Keratinocyte (primary cell): Measurements from ENCODE around the gene STRN3. TPM values are rescaled to one million over a fixed set of nuclear protein-coding genes. Genes with fewer than 3 reads are reported as not detected.

Source experiments
- DNase-seq: peaks from one replicate; pipeline ENCODE4 v3.0.0-alpha.2; 2011; ENCODE audit warnings: low read depth, missing footprints, low spot score
- FAIRE-seq: peaks from 2 replicates; lab custom pipeline; 2011; peaks lifted over from hg19 to GRCh38; lab: Jason Lieb, UNC
- H2AFZ ChIP-seq: 2 replicates; pipeline ENCODE4 v1.6.0; 2012; ENCODE audit warnings: low read length, control low read depth, inconsistent platforms; ENCODE audit not compliant: control insufficient read depth
- H3K27ac ChIP-seq: 2 replicates; pipeline ENCODE4 v1.5.1; 2011; ENCODE audit warnings: low read length; ENCODE audit not compliant: control insufficient read depth, insufficient read depth
- H3K27me3 ChIP-seq: 3 replicates; pipeline ENCODE4 v1.6.0; 2011; ENCODE audit warnings: low read length; ENCODE audit not compliant: control insufficient read depth, insufficient read depth; ENCODE audit errors: extremely low read depth
- H3K36me3 ChIP-seq, 2 experiments: 2 replicates in 1 of 2; 3 replicates in 1 of 2; pipeline ENCODE4 v1.5.1; 2011; ENCODE audit warnings: low read length in 2 of 2, mild to moderate bottlenecking in 1 of 2; ENCODE audit not compliant: control insufficient read depth in 2 of 2, insufficient read depth in 2 of 2; ENCODE audit errors: extremely low read depth in 1 of 2
- H3K4me1 ChIP-seq: 3 replicates; pipeline ENCODE4 v1.5.1; 2011; ENCODE audit warnings: low read length; ENCODE audit not compliant: control insufficient read depth, insufficient read depth; ENCODE audit errors: extremely low read depth
- H3K4me2 ChIP-seq: 3 replicates; pipeline ENCODE4 v1.6.0; 2011; ENCODE audit warnings: low read depth, low read length; ENCODE audit not compliant: control insufficient read depth, insufficient read depth; ENCODE audit errors: extremely low read depth
- H3K4me3 ChIP-seq, 3 experiments: fragments of 200-600 bp in 1 of 3; sonication (generic) in 1 of 3; 2 replicates in 2 of 3; 3 replicates in 1 of 3; pipeline ENCODE4 v1.5.1; 2011 to 2016; ENCODE audit warnings: low read length in 3 of 3, mild to moderate bottlenecking in 3 of 3, control low read depth in 2 of 3, inconsistent platforms in 1 of 3, low read depth in 1 of 3, mixed read lengths in 1 of 3, mixed run types in 1 of 3, moderate library complexity in 1 of 3; ENCODE audit not compliant: control insufficient read depth in 2 of 3, insufficient read depth in 2 of 3; ENCODE audit errors: extremely low read depth in 1 of 3
- H3K79me2 ChIP-seq: 2 replicates; pipeline ENCODE4 v1.6.0; 2012; ENCODE audit warnings: low read length; ENCODE audit not compliant: control insufficient read depth, insufficient read depth
- H3K9ac ChIP-seq: 3 replicates; pipeline ENCODE4 v1.6.0; 2011; ENCODE audit warnings: low read length; ENCODE audit not compliant: control insufficient read depth, insufficient read depth; ENCODE audit errors: extremely low read depth
- H3K9me1 ChIP-seq: 3 replicates; pipeline ENCODE4 v1.6.0; 2011; ENCODE audit warnings: low read length; ENCODE audit not compliant: control insufficient read depth, insufficient read depth; ENCODE audit errors: extremely low read depth
- H3K9me3 ChIP-seq: 2 replicates; pipeline ENCODE4 v1.5.1; 2012; ENCODE audit warnings: low read depth, low read length; ENCODE audit not compliant: control insufficient read depth
- H4K20me1 ChIP-seq: 3 replicates; pipeline ENCODE4 v1.6.0; 2011; ENCODE audit warnings: low read length; ENCODE audit not compliant: control insufficient read depth, insufficient read depth; ENCODE audit errors: extremely low read depth
- EZH2 ChIP-seq: IDR thresholded peaks from one replicate; pipeline ENCODE4 v1.6.1; 2012; ENCODE audit warnings: inconsistent platforms, mild to moderate bottlenecking, low read length, moderate library complexity
- dilution Hi-C: fragments of 300-500 bp; cut with MboI; formaldehyde crosslinking; loops from one replicate; pipeline ENCODE4 v1.7.0; 2020; ENCODE audit warnings: low sequenced_read_pairs; ENCODE audit not compliant: extremely low pct_ligation_motif_present
- polyA plus RNA-seq, 5 experiments: library from polyadenylated mRNA; depleted of rRNA in 3 of 5; stranded (reverse) in 3 of 5; stranded (forward) in 1 of 5; unstranded in 1 of 5; fragments of >200 nt; gene quantifications; 1 replicate in 1 of 5; 2 replicates in 3 of 5; 3 replicates in 1 of 5; pipeline versions ENCODE4 v1.2.1 to v1.2.3, GENCODE V29; 2011 to 2012; ENCODE audit warnings: missing spikeins in 2 of 5, low read depth in 1 of 5, low replicate concordance in 1 of 5
- TF ChIP-seq, protein P1 (sequence below), 3 experiments: IDR thresholded peaks in 1 of 3; conservative IDR thresholded peaks in 1 of 3; optimal IDR thresholded peaks in 1 of 3; 2 replicates in 2 of 3; 3 replicates in 1 of 3; pipeline versions ENCODE3 to v1.5.1; 2011; ENCODE audit warnings: low read length in 3 of 3, mild to moderate bottlenecking in 3 of 3, moderate library complexity in 2 of 3, control low read depth in 1 of 3, inconsistent platforms in 1 of 3; ENCODE audit not compliant: insufficient read depth in 2 of 3; ENCODE audit errors: extremely low read depth in 1 of 3

STRN3 gene
- polyA plus RNA-seq, 1 donor (not counting 4 experiments of a cell fraction or from before 2014, with no cell fraction given), result 38.1 TPM

DNA sequence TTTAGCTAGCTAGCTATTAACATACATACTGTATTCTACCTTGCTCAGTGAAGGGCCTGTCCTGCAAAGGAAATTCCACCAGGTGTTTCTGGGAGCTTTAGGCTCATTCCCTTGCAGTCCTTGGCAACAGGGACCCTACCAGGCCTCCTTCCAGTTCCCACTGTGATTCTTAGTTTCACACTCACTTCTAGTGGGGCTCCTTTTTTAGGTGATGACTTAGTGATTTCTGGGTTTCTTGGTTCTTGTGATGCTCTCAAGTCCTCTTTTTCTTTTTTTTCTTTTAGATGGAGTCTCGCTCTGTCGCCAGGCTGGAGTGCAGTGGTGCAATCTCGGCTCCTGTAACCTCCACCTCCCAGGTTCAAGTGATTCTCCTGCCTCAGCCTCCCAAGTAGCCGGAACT, 10.4 kb upstream of the STRN3 start:
- DNase-seq, result no peak
- H2AFZ ChIP-seq, result no peak overlapping the region
- H3K27me3 ChIP-seq, result no peaks in the 10 kb centered on the region
- no peak for TF ChIP-seq EZH2
- TF ChIP-seq, protein P1, sequence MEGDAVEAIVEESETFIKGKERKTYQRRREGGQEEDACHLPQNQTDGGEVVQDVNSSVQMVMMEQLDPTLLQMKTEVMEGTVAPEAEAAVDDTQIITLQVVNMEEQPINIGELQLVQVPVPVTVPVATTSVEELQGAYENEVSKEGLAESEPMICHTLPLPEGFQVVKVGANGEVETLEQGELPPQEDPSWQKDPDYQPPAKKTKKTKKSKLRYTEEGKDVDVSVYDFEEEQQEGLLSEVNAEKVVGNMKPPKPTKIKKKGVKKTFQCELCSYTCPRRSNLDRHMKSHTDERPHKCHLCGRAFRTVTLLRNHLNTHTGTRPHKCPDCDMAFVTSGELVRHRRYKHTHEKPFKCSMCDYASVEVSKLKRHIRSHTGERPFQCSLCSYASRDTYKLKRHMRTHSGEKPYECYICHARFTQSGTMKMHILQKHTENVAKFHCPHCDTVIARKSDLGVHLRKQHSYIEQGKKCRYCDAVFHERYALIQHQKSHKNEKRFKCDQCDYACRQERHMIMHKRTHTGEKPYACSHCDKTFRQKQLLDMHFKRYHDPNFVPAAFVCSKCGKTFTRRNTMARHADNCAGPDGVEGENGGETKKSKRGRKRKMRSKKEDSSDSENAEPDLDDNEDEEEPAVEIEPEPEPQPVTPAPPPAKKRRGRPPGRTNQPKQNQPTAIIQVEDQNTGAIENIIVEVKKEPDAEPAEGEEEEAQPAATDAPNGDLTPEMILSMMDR (optimal IDR thresholded peaks at IDR 0.05 in 1 of 3, IDR thresholded peaks at IDR 0.05 in 1 of 3, conservative IDR thresholded peaks at IDR 0.05 in 1 of 3; ENCODE audit: extremely low read depth in 1 of 3, insufficient read depth in 2 of 3, low read length in 3 of 3), result no peak
- no peak overlapping the region for H3K9ac ChIP-seq
- FAIRE-seq, result no peak
- H4K20me1 ChIP-seq, result no peaks in the 10 kb centered on the region
- dilution Hi-C loops, result no loop called here
- no peak overlapping the region for H3K4me2 ChIP-seq
- peaks cover 24% of the 10 kb centered on the region for H3K4me1 ChIP-seq
- no peaks in the 10 kb centered on the region for H3K9me1 ChIP-seq
- no peaks in the 10 kb centered on the region for H3K36me3 ChIP-seq
- no peaks in the 10 kb centered on the region for H3K9me3 ChIP-seq
- no peak overlapping the region for H3K27ac ChIP-seq
- H3K4me3 ChIP-seq, result no peak overlapping the region
- H3K79me2 ChIP-seq, result no peaks in the 10 kb centered on the region

DNA sequence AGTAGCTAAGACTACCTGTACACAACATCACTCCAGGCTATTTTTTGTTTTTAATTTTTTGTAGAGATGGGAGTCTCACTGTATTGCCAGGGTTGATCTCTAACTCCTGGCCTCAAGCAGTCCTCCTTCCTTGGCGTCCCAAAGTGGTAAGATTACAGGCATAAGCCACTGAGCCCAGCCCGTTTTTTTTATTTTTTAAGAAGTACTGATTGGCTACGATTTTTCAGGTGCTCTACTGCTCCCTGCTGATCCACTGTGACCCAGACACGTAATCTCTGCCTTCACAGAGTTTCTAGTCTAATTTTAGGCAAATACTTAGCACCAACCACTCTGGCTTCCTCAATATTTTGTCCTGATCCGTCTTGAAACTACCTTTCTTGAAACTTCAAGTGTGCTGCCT, 4.3 kb upstream of the STRN3 start:
- Histone ChIP-seq H3K9me3 (no peaks in the 10 kb centered on the region), H3K4me3 (no peak overlapping the region), H3K9ac (no peak overlapping the region), H2AFZ (no peak overlapping the region), H3K36me3 (no peaks in the 10 kb centered on the region), H3K4me1 (peaks cover 27% of the 10 kb centered on the region), H3K27me3 (no peaks in the 10 kb centered on the region), H4K20me1 (no peaks in the 10 kb centered on the region), H3K79me2 (peaks cover 10% of the 10 kb centered on the region), H3K4me2 (no peak overlapping the region), H3K27ac (no peak overlapping the region), H3K9me1 (no peaks in the 10 kb centered on the region)
- no peak for DNase-seq
- dilution Hi-C loops, result no loop called here
- TF ChIP-seq, protein P1 (optimal IDR thresholded peaks at IDR 0.05 in 1 of 3, IDR thresholded peaks at IDR 0.05 in 1 of 3, conservative IDR thresholded peaks at IDR 0.05 in 1 of 3; ENCODE audit: extremely low read depth in 1 of 3, insufficient read depth in 2 of 3, low read length in 3 of 3), result no peak
- TF ChIP-seq EZH2, result no peak
- FAIRE-seq, result no peak
